Natural killer cell (primary cell): ENCODE measurements around the gene R3HDM4. TPM values are rescaled to one million over a fixed set of nuclear protein-coding genes. Genes with fewer than 3 reads are reported as not detected.

Source experiments
- ATAC-seq, 3 donors: fragments of 150-1000 bp in 2 of 3; fragments of 200-7000 bp in 1 of 3; cut with Tn5 transposase; 1 replicate in 1 of 3; 2 replicates in 2 of 3; pipeline ENCODE4 v1.10.0; 2021; ENCODE audit warnings: mild to moderate bottlenecking in 2 of 3, moderate library complexity in 2 of 3
- DNase-seq, 2 donors: peaks; one replicate each; pipeline versions ENCODE4 v3.0.0 to v3.0.0-alpha.2; 2013 to 2021; ENCODE audit warnings: mixed read lengths in 1 of 2
- H3K27ac ChIP-seq: one replicate; pipeline ENCODE4 v1.5.1; 2013; ENCODE audit warnings: mild to moderate bottlenecking, low read length
- H3K27me3 ChIP-seq: one replicate; pipeline ENCODE4 v1.6.1; 2013; ENCODE audit warnings: low read length; ENCODE audit not compliant: control insufficient read depth, insufficient read depth
- H3K36me3 ChIP-seq: one replicate; pipeline ENCODE4 v1.6.1; 2013; ENCODE audit warnings: low read length; ENCODE audit not compliant: control insufficient read depth, insufficient read depth
- H3K4me1 ChIP-seq: one replicate; pipeline ENCODE4 v1.6.1; 2013; ENCODE audit warnings: low read length; ENCODE audit not compliant: control insufficient read depth, insufficient read depth
- H3K4me3 ChIP-seq: one replicate; pipeline ENCODE4 v1.5.1; 2013; ENCODE audit warnings: low read length
- H3K9me3 ChIP-seq: one replicate; pipeline ENCODE4 v1.6.1; 2013; ENCODE audit warnings: low read length; ENCODE audit not compliant: control insufficient read depth, insufficient read depth
- H3K27ac Mint-ChIP-seq, 2 donors: one replicate each; pipeline ENCODE4 v1.8.0; 2022; ENCODE audit warnings: mild to moderate bottlenecking in 2 of 2, mixed read lengths in 2 of 2, moderate library complexity in 1 of 2
- H3K27me3 Mint-ChIP-seq, 2 donors: one replicate each; pipeline ENCODE4 v1.8.0; 2022; ENCODE audit warnings: low read depth in 2 of 2, mixed read lengths in 2 of 2
- H3K36me3 Mint-ChIP-seq: one replicate; pipeline ENCODE4 v1.8.0; 2022; ENCODE audit warnings: mixed read lengths
- H3K4me1 Mint-ChIP-seq, 2 donors: one replicate each; pipeline ENCODE4 v1.8.0; 2022; ENCODE audit warnings: mixed read lengths in 2 of 2
- H3K4me3 Mint-ChIP-seq: one replicate; pipeline ENCODE4 v1.8.0; 2022; ENCODE audit warnings: mild to moderate bottlenecking, moderate library complexity, mixed read lengths
- H3K9me3 Mint-ChIP-seq, 2 donors: one replicate each; pipeline ENCODE4 v1.8.0; 2022; ENCODE audit warnings: mixed read lengths in 2 of 2
- WGBS: methylation state at CpG from one replicate; pipeline ENCODE4 v1.1.7; 2013; ENCODE audit warnings: missing lambda C conversion rate; ENCODE audit not compliant: insufficient coverage; 5-methylcytosine and 5-hydroxymethylcytosine counted together
- intact Hi-C: fragments of 100-400 bp; cut with micrococcal nuclease; formaldehyde crosslinking; loops from one replicate; pipeline ENCODE4 v1.14.2; 2022
- total RNA-seq, 4 donors: library from RNA; stranded (reverse); fragments of 120-200 nt in 1 of 4; gene quantifications; one replicate each; pipeline versions ENCODE4 v1.2.3 to v1.2.4, GENCODE V29; 2013 to 2022
- TF ChIP-seq, protein P1 (sequence below): fragments of 200-600 bp; IDR thresholded peaks from one replicate; pipeline ENCODE4 v1.8.0; 2022; ENCODE audit warnings: antibody characterized with exemption

R3HDM4 gene
- total RNA-seq, 3 donors from 2014 or later (not counting 1 experiment from before 2014, with no cell fraction given), result 88.7 to 106 (median 97.8) TPM

- Mint-ChIP-seq H3K27me3 (no peaks in the 10 kb centered on the region), H3K9me3 (no peaks in the 10 kb centered on the region), H3K4me3 (no peak overlapping the region), H3K4me1 (peaks cover 0 to 9% of the 10 kb centered on the region in 2 donors), H3K27ac (no peak overlapping the region), H3K36me3 (no peaks in the 10 kb centered on the region)
- ATAC-seq (peak; percentile 37 to 59 (median 56)), DNase-seq (peak in 1 of 2 donors; percentile 63)
- Histone ChIP-seq H3K9me3 (no peaks in the 10 kb centered on the region), H3K4me3 (no peak overlapping the region), H3K4me1 (peaks cover 11% of the 10 kb centered on the region), H3K36me3 (peaks cover 29% of the 10 kb centered on the region), H3K27me3 (no peaks in the 10 kb centered on the region), H3K27ac (no peak overlapping the region)
- TF ChIP-seq, protein P1, sequence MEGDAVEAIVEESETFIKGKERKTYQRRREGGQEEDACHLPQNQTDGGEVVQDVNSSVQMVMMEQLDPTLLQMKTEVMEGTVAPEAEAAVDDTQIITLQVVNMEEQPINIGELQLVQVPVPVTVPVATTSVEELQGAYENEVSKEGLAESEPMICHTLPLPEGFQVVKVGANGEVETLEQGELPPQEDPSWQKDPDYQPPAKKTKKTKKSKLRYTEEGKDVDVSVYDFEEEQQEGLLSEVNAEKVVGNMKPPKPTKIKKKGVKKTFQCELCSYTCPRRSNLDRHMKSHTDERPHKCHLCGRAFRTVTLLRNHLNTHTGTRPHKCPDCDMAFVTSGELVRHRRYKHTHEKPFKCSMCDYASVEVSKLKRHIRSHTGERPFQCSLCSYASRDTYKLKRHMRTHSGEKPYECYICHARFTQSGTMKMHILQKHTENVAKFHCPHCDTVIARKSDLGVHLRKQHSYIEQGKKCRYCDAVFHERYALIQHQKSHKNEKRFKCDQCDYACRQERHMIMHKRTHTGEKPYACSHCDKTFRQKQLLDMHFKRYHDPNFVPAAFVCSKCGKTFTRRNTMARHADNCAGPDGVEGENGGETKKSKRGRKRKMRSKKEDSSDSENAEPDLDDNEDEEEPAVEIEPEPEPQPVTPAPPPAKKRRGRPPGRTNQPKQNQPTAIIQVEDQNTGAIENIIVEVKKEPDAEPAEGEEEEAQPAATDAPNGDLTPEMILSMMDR, result no peak
- intact Hi-C loops, result no loop called here
- 94% methylated on average over 25 of the region's 30 CpGs for WGBS
These were observed 12.5 kb downstream of the R3HDM4 start for GRCh38 chr19:900302-901111.

DNA sequence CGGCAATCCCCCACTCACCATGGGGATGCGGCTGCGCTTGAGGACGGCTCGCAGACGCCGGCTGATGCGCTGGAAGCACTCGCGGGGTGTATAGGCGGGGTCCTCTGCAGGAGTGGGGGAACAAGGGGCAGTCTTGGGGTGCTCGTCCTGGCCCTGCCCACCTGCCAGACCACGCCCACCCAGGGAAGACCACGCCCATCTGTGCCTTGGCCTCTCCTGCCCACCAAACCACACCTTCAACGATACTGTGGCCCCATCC, 13.0 kb downstream of the R3HDM4 start:
- H3K4me3 ChIP-seq, result no peak overlapping the region
- Mint-ChIP-seq H3K27me3 (no peaks in the 10 kb centered on the region), H3K4me1 (peaks cover 0 to 9% of the 10 kb centered on the region in 2 donors), H3K27ac (no peak overlapping the region), H3K9me3 (no peaks in the 10 kb centered on the region), H3K4me3 (no peak overlapping the region), H3K36me3 (no peaks in the 10 kb centered on the region)
- 94% methylated on average over 15 of the region's 15 CpGs for WGBS
- intact Hi-C loops, result no loop called here
- no peaks in the 10 kb centered on the region for H3K9me3 ChIP-seq
- TF ChIP-seq, protein P1, result no peak
- ATAC-seq (peak in 1 of 3 donors; percentile 17), DNase-seq (no peak)
- H3K36me3 ChIP-seq, result peaks cover 29% of the 10 kb centered on the region
- peaks cover 11% of the 10 kb centered on the region for H3K4me1 ChIP-seq
- H3K27me3 ChIP-seq, result no peaks in the 10 kb centered on the region
- H3K27ac ChIP-seq, result no peak overlapping the region

DNA sequence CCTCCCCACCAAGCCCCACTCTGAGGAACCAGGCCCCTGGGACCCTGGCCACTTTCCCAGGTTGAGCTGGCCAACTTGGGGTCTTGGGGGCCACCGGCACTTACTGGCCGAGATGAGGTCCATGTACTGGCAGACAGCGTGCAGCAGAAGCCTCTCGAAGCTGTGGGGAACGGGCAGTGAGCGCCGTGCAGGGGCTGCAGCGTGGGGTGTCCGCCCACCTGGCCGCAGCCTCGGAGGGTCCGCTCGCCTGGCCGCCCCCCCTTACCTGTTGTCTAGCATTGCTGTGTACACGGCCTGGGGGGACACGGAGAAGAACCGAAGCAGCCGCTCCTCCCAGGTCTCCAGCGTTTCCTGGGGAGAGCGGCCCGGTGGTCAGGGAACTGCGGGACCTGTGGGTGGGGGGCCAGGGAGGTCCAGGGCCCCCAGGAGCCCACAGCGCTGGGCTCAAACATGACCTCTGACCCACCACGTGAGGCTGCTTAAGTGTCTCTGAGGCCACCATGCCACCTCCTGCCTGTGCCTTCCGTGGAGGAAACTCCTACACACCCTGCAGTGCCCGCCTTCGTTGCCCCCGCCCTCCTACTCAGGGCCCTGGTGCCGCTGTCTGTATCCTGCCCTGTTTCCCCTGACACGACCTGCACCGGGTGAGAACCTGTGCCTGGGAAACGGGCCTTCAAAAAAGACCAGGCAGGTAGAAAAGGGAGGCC, 13.5 kb downstream of the R3HDM4 start:
- intact Hi-C loops, result no loop called here
- Mint-ChIP-seq H3K27ac (no peak overlapping the region), H3K36me3 (no peaks in the 10 kb centered on the region), H3K4me1 (peaks cover 0 to 9% of the 10 kb centered on the region in 2 donors), H3K9me3 (no peaks in the 10 kb centered on the region), H3K27me3 (no peaks in the 10 kb centered on the region), H3K4me3 (no peak overlapping the region)
- Histone ChIP-seq H3K27me3 (no peaks in the 10 kb centered on the region), H3K4me1 (peaks cover 11% of the 10 kb centered on the region), H3K27ac (no peak overlapping the region), H3K9me3 (no peaks in the 10 kb centered on the region), H3K36me3 (peaks cover 29% of the 10 kb centered on the region), H3K4me3 (no peak overlapping the region)
- no peak for DNase-seq
- TF ChIP-seq, protein P1, result no peak
- 94% methylated on average over 32 of the region's 32 CpGs for WGBS
- no peak for ATAC-seq
